GM19023 (cell line): ENCODE measurements around the gene CDK12.

Experiments used
- ATAC-seq: cut with Tn5 transposase; IDR thresholded peaks from one replicate; pipeline ENCODE4 v1.9.1; 2021; ENCODE audit warnings: mild to moderate bottlenecking, moderate library complexity; ENCODE audit not compliant: unreplicated experiment

Gene CDK12

GRCh38 chr17:39579318-39580081 lies 118.2 kb downstream of the CDK12 start:
- no peak for ATAC-seq

GRCh38 chr17:39580082-39580468 lies 118.8 kb downstream of the CDK12 start:
- no peak for ATAC-seq

- ATAC-seq = no peak
Observed at GRCh38 chr17:39581071-39581758, 119.9 kb downstream of the CDK12 start.

GRCh38 chr17:39581759-39582085 lies 120.4 kb downstream of the CDK12 start:
- no peak for ATAC-seq

- no peak for ATAC-seq
Observed at GRCh38 chr17:39582658-39583057, 121.4 kb downstream of the CDK12 start.
